NB4 (cell line): ENCODE data around the gene SPRED3.
A peak's percentile ranks its signal among the peaks of the same experiment; 100 is the strongest.

Experiments
- DNase-seq: peaks from one replicate; pipeline ENCODE4 v3.0.0; 2010; ENCODE audit warnings: low read depth
- H3K4me3 ChIP-seq: one replicate; pipeline ENCODE4 v1.5.1; 2011; ENCODE audit warnings: mild to moderate bottlenecking, low read depth, low read length, moderate library complexity
- MYC ChIP-seq: IDR thresholded peaks from 2 replicates; pipeline ENCODE4 v1.6.1; 2011; ENCODE audit warnings: low read depth, low read length
- POLR2A ChIP-seq: IDR thresholded peaks from 2 replicates; pipeline ENCODE4 v1.6.1; 2011; ENCODE audit warnings: mild to moderate bottlenecking; ENCODE audit not compliant: insufficient read length; ENCODE audit errors: extremely low read depth
- TF ChIP-seq, protein P1 (sequence below): IDR thresholded peaks from one replicate; pipeline ENCODE4 v1.5.1; 2012; ENCODE audit warnings: low read depth, low read length
- TF ChIP-seq, protein P2 (sequence below): IDR thresholded peaks from 2 replicates; pipeline ENCODE4 v1.6.1; 2011; ENCODE audit warnings: low read depth, low read length

SPRED3 gene

GRCh38 chr19:38375748-38376147 is 12.7 kb upstream of the SPRED3 start:
- no peak for DNase-seq
- TF ChIP-seq, protein P1, sequence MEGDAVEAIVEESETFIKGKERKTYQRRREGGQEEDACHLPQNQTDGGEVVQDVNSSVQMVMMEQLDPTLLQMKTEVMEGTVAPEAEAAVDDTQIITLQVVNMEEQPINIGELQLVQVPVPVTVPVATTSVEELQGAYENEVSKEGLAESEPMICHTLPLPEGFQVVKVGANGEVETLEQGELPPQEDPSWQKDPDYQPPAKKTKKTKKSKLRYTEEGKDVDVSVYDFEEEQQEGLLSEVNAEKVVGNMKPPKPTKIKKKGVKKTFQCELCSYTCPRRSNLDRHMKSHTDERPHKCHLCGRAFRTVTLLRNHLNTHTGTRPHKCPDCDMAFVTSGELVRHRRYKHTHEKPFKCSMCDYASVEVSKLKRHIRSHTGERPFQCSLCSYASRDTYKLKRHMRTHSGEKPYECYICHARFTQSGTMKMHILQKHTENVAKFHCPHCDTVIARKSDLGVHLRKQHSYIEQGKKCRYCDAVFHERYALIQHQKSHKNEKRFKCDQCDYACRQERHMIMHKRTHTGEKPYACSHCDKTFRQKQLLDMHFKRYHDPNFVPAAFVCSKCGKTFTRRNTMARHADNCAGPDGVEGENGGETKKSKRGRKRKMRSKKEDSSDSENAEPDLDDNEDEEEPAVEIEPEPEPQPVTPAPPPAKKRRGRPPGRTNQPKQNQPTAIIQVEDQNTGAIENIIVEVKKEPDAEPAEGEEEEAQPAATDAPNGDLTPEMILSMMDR: no peak
- TF ChIP-seq POLR2A: no peak

GRCh38 chr19:38376576-38376975 is 11.9 kb upstream of the SPRED3 start:
- no peak overlapping the region for H3K4me3 ChIP-seq
- no peak for DNase-seq
- TF ChIP-seq, protein P2, sequence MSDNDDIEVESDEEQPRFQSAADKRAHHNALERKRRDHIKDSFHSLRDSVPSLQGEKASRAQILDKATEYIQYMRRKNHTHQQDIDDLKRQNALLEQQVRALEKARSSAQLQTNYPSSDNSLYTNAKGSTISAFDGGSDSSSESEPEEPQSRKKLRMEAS: no peak
- TF ChIP-seq POLR2A (no peak), MYC (no peak)
- TF ChIP-seq, protein P1: no peak

More at GRCh38 chr19:38375748-38376147, 12.7 kb upstream of the SPRED3 start:
- H3K4me3 ChIP-seq: peak overlapping the region; percentile 87

DNA sequence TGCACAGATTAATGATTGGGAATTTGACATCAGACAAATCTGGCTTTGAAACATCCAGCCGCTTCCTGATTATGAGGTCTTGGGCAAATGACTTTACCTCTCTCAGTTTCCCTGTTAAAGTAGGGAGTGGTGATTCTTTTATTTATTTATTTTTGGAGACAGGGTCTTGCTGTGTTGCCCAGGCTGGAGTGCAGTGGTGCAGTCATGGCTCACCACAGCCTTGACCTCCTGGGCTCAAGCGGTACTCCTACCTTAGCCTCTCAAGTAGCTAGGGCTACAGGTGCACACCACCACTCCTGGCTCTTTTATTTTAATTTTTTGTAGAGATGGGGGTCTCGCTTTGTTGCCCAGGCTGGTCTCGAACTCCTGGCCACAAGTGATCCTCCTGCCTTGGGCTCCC is 11.4 kb upstream of the SPRED3 start:
- no peak for DNase-seq
- no peak overlapping the region for H3K4me3 ChIP-seq
- TF ChIP-seq, protein P1: no peak
- TF ChIP-seq MYC (no peak), POLR2A (no peak)
- TF ChIP-seq, protein P2: no peak

- TF ChIP-seq POLR2A (no peak), MYC (no peak)
- TF ChIP-seq, protein P1: no peak
- TF ChIP-seq, protein P2: no peak
- no peak overlapping the region for H3K4me3 ChIP-seq
- no peak for DNase-seq
These were observed 9.6 kb upstream of the SPRED3 start for GRCh38 chr19:38378866-38379265.

DNA sequence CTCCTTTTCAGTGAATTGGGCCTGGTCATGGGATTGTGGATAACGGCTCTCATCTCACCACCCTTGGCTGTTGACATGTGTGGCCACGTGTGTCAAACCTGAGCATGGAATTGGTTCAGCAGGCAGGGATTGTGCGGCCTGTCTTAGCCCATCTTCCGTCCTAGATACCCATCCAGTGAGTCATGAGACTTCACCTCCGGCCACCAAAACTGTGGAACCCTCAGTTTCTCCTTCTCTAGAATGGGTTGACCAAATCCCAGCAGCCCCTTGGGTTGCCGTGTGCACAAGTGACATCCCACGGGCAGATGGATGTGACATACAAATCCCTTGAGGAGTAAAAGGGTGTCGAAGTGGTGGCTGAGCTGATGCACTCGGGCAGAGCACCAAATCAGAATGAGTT is 7.4 kb upstream of the SPRED3 start:
- TF ChIP-seq POLR2A: no peak
- TF ChIP-seq, protein P2: no peak
- TF ChIP-seq MYC: no peak
- TF ChIP-seq, protein P1: no peak
- H3K4me3 ChIP-seq: no peak overlapping the region
- DNase-seq: no peak

- TF ChIP-seq MYC (no peak), POLR2A (no peak)
- TF ChIP-seq, protein P2: no peak
- TF ChIP-seq, protein P1: no peak
- DNase-seq: no peak
- no peak overlapping the region for H3K4me3 ChIP-seq
These were observed 5.3 kb upstream of the SPRED3 start for GRCh38 chr19:38383184-38383583.
